Neuronal stem cell (in vitro differentiated cells): ENCODE results near the gene RAPGEF6.

Experiments used
- DNase-seq: peaks from one replicate; pipeline ENCODE4 v3.0.0-alpha.2; 2013; ENCODE audit warnings: low spot score
- H2AFZ ChIP-seq: one replicate; pipeline ENCODE4 v1.6.1; 2013; ENCODE audit warnings: mild to moderate bottlenecking, low read length, inconsistent platforms
- H2AK5ac ChIP-seq: 2 replicates; pipeline ENCODE4 v1.6.1; 2013; ENCODE audit warnings: low read depth, mild to moderate bottlenecking, inconsistent platforms, low read length, moderate library complexity, mixed read lengths
- H2BK120ac ChIP-seq: 2 replicates; pipeline ENCODE4 v1.6.1; 2013; ENCODE audit warnings: low read depth, mild to moderate bottlenecking, inconsistent platforms, low read length, moderate library complexity, mixed read lengths
- H2BK12ac ChIP-seq: one replicate; pipeline ENCODE4 v1.6.1; 2013; ENCODE audit warnings: low read length, inconsistent platforms
- H2BK15ac ChIP-seq: 2 replicates; pipeline ENCODE4 v1.6.1; 2013; ENCODE audit warnings: mild to moderate bottlenecking, low read length, inconsistent platforms, mixed read lengths
- H2BK5ac ChIP-seq: one replicate; pipeline ENCODE4 v1.6.1; 2013; ENCODE audit warnings: inconsistent platforms, mild to moderate bottlenecking, low read length, moderate library complexity
- H3K14ac ChIP-seq: one replicate; pipeline ENCODE4 v1.6.1; 2013; ENCODE audit warnings: low read length, inconsistent platforms
- H3K18ac ChIP-seq: 2 replicates; pipeline ENCODE4 v1.6.1; 2013; ENCODE audit warnings: low read length, inconsistent platforms
- H3K23ac ChIP-seq: 2 replicates; pipeline ENCODE4 v1.6.1; 2013; ENCODE audit warnings: low read depth, mild to moderate bottlenecking, mixed read lengths, low read length, inconsistent platforms; ENCODE audit not compliant: poor library complexity
- H3K27ac ChIP-seq: replicated peaks from 3 replicates; pipeline ENCODE4 v1.5.1; 2013; ENCODE audit warnings: low read length, inconsistent platforms
- H3K27me3 ChIP-seq, 3 experiments: 2 replicates each; pipeline ENCODE4 v1.6.1; 2013; ENCODE audit warnings: low read length in 3 of 3, mild to moderate bottlenecking in 2 of 3, inconsistent platforms in 1 of 3, low read depth in 1 of 3, mixed read lengths in 1 of 3, moderate library complexity in 1 of 3; ENCODE audit not compliant: control insufficient read depth in 3 of 3, insufficient read depth in 3 of 3
- H3K36me3 ChIP-seq, 2 donors: replicated peaks in 1 of 2; 2 replicates each; pipeline ENCODE4 v1.6.1; 2013; ENCODE audit warnings: low read length in 2 of 2; ENCODE audit not compliant: control insufficient read depth in 2 of 2, insufficient read depth in 2 of 2
- H3K4ac ChIP-seq: 2 replicates; pipeline ENCODE4 v1.6.1; 2013; ENCODE audit warnings: inconsistent platforms, mild to moderate bottlenecking, low read length, moderate library complexity
- H3K4me1 ChIP-seq, 2 donors: 1 replicate in 1 of 2; 2 replicates in 1 of 2; pipeline ENCODE4 v1.6.1; 2013; ENCODE audit warnings: low read length in 2 of 2, low read depth in 1 of 2; ENCODE audit not compliant: control insufficient read depth in 2 of 2, insufficient read depth in 1 of 2
- H3K4me2 ChIP-seq: one replicate; pipeline ENCODE4 v1.6.1; 2013; ENCODE audit warnings: mild to moderate bottlenecking, low read length, inconsistent platforms; ENCODE audit not compliant: insufficient read depth, poor library complexity, severe bottlenecking
- H3K4me3 ChIP-seq, 2 donors: 2 replicates each; pipeline ENCODE4 v1.5.1; 2013; ENCODE audit warnings: low read length in 2 of 2, mild to moderate bottlenecking in 2 of 2, inconsistent platforms in 1 of 2, moderate library complexity in 1 of 2
- H3K79me1 ChIP-seq: one replicate; pipeline ENCODE4 v1.6.1; 2013; ENCODE audit warnings: low read depth, mild to moderate bottlenecking, inconsistent platforms, low read length, moderate library complexity
- H3K9ac ChIP-seq: one replicate; pipeline ENCODE4 v1.6.1; 2013; ENCODE audit warnings: mild to moderate bottlenecking, low read depth, low read length, inconsistent platforms; ENCODE audit not compliant: poor library complexity
- H3K9me3 ChIP-seq, 2 donors: replicated peaks in 1 of 2; 2 replicates each; pipeline versions ENCODE3 to v1.6.1; 2013; ENCODE audit warnings: low read length in 2 of 2, mild to moderate bottlenecking in 2 of 2, inconsistent platforms in 1 of 2, low read depth in 1 of 2, mixed read lengths in 1 of 2, moderate library complexity in 1 of 2; ENCODE audit not compliant: control insufficient read depth in 2 of 2, insufficient read depth in 1 of 2
- H4K8ac ChIP-seq: one replicate; pipeline ENCODE4 v1.6.1; 2013; ENCODE audit warnings: low read depth, mild to moderate bottlenecking, inconsistent platforms, low read length, moderate library complexity
- H4K91ac ChIP-seq: one replicate; pipeline ENCODE4 v1.6.1; 2013; ENCODE audit warnings: low read length, low read depth, mild to moderate bottlenecking, inconsistent platforms; ENCODE audit not compliant: poor library complexity
- WGBS, 2 donors: extraction: QIAGEN DNeasy Blood & Tissue Kit; methylation state at CpG; one replicate each; pipeline ENCODE4 v1.1.7; 2013; ENCODE audit warnings: missing lambda C conversion rate in 2 of 2, mixed read lengths in 1 of 2; ENCODE audit not compliant: insufficient read length in 2 of 2, insufficient replicate concordance in 1 of 2; ENCODE audit errors: extremely low coverage in 2 of 2; 5-methylcytosine and 5-hydroxymethylcytosine counted together

RAPGEF6 gene

GRCh38 chr5:131661933-131662332 is 26.9 kb upstream of the RAPGEF6 start:
- Histone ChIP-seq H3K4me3 (no peak overlapping the region), H3K14ac (no peak overlapping the region), H3K23ac (no peak overlapping the region), H2BK120ac (no peak overlapping the region), H2BK5ac (no peak overlapping the region), H2AFZ (no peak overlapping the region), H3K27ac (no peak overlapping the region), H3K9me3 (peaks cover 0 to 8% of the 10 kb centered on the region in 2 donors), H3K18ac (no peak overlapping the region), H3K9ac (no peak overlapping the region), H3K27me3 (no peaks in the 10 kb centered on the region), H2BK12ac (no peak overlapping the region), H3K36me3 (peaks cover 15 to 61% of the 10 kb centered on the region in 2 donors), H3K79me1 (no peaks in the 10 kb centered on the region), H3K4me2 (no peak overlapping the region), H2BK15ac (no peak overlapping the region), H3K4me1 (no peaks in the 10 kb centered on the region), H4K8ac (no peak overlapping the region), H3K4ac (no peak overlapping the region), H4K91ac (no peak overlapping the region), H2AK5ac (no peak overlapping the region)
- WGBS, 2 donors: no CpG with 5 or more reads among the region's 1 CpG
- no peak for DNase-seq

DNA sequence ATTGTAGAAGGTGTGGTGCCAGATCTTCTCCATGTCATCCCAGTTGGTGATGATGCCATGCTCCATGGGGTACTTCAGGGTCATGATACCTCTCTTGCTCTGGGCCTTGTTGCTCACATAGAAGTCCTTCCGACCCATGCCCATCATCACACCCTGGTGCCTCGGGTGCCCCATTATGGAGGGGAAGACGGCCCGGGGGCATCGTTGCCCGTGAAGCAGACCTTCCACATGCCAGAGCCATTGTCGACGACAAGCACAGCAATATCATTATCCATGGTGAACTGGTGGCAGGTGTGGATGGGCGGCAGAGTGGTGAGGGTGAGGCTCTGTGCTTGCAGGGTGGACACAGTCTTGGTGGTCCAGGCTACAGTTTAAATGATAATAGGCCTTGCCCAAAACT is 24.8 kb upstream of the RAPGEF6 start:
- Histone ChIP-seq H2BK12ac (no peak overlapping the region), H3K23ac (no peak overlapping the region), H4K91ac (no peak overlapping the region), H3K9ac (no peak overlapping the region), H3K79me1 (no peaks in the 10 kb centered on the region), H3K9me3 (peaks cover 0 to 8% of the 10 kb centered on the region in 2 donors), H3K36me3 (peaks cover 15 to 56% of the 10 kb centered on the region in 2 donors), H4K8ac (no peak overlapping the region), H3K4me2 (no peak overlapping the region), H3K27ac (no peak overlapping the region), H2AFZ (no peak overlapping the region), H2AK5ac (no peak overlapping the region), H2BK120ac (no peak overlapping the region), H2BK5ac (no peak overlapping the region), H3K27me3 (no peaks in the 10 kb centered on the region), H3K18ac (no peak overlapping the region), H3K4me1 (no peaks in the 10 kb centered on the region), H3K14ac (no peak overlapping the region), H3K4me3 (no peak overlapping the region), H3K4ac (no peak overlapping the region), H2BK15ac (no peak overlapping the region)
- no CpG with 5 or more reads among the region's 9 CpGs for WGBS, 2 donors
- DNase-seq: no peak

DNA sequence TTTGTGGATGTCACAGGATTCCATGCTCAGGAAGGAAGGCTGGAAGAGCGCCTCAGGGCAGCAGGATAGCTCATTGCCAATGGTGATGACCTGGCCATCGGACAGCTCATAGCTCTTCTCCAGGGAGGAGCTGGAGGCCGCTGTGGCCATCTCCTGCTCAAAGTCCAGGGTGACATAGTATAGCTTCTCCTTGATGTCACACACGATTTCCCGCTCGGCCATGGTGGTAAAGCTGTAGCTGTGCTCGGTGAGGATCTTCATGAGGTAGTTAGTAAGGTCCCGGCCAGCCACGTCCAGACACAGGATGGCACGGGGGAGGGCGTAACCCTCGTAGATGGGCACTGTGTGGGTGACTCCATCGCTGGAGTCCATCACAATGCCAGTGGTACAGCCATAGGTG is 24.3 kb upstream of the RAPGEF6 start:
- Histone ChIP-seq H3K79me1 (no peaks in the 10 kb centered on the region), H3K23ac (no peak overlapping the region), H2BK12ac (no peak overlapping the region), H2BK5ac (no peak overlapping the region), H3K36me3 (peaks cover 15 to 59% of the 10 kb centered on the region in 2 donors), H3K14ac (no peak overlapping the region), H3K9me3 (peaks cover 0 to 8% of the 10 kb centered on the region in 2 donors), H2AFZ (no peak overlapping the region), H2BK15ac (no peak overlapping the region), H2BK120ac (no peak overlapping the region), H3K18ac (no peak overlapping the region), H3K4me2 (no peak overlapping the region), H3K27me3 (no peaks in the 10 kb centered on the region), H3K9ac (peak overlapping the region; percentile 1), H3K4me3 (no peak overlapping the region), H3K4ac (no peak overlapping the region), H3K27ac (no peak overlapping the region), H3K4me1 (no peaks in the 10 kb centered on the region), H4K8ac (no peak overlapping the region), H4K91ac (no peak overlapping the region), H2AK5ac (no peak overlapping the region)
- DNase-seq: no peak
- no CpG with 5 or more reads among the region's 13 CpGs for WGBS, 2 donors

DNA sequence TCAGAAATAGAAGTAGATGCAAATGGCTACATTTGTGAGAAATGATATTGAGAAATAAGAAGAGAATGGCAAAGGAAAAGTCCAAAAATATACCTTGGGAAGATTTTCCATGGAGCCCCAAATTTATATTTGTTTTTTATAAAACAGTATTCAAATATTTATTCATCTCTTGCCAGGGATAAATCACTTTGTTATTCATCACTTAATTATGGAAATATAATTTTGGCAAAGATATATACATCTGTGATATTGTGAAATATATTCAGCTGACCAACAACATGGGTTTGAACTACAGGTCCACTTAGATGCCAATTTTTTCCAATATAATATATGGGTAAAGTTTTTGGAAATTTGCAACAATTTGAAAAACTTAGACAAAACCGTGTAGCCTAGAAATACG is 19.7 kb upstream of the RAPGEF6 start:
- no peak overlapping the region for H2BK15ac ChIP-seq
- H3K4ac ChIP-seq: no peak overlapping the region
- no peak overlapping the region for H2AFZ ChIP-seq
- H3K36me3 ChIP-seq: peaks cover 11 to 54% of the 10 kb centered on the region in 2 donors
- H4K91ac ChIP-seq: no peak overlapping the region
- H2BK5ac ChIP-seq: no peak overlapping the region
- H4K8ac ChIP-seq: no peak overlapping the region
- H3K4me1 ChIP-seq: no peaks in the 10 kb centered on the region
- no peak overlapping the region for H3K4me3 ChIP-seq
- DNase-seq: no peak
- no peak overlapping the region for H3K4me2 ChIP-seq
- WGBS, 2 donors: no CpG with 5 or more reads among the region's 2 CpGs
- no peaks in the 10 kb centered on the region for H3K27me3 ChIP-seq
- H3K9ac ChIP-seq: no peak overlapping the region
- H3K18ac ChIP-seq: no peak overlapping the region
- no peak overlapping the region for H2BK120ac ChIP-seq
- H3K27ac ChIP-seq: no peak overlapping the region
- no peak overlapping the region for H3K14ac ChIP-seq
- no peaks in the 10 kb centered on the region for H3K79me1 ChIP-seq
- no peak overlapping the region for H3K23ac ChIP-seq
- no peak overlapping the region for H2BK12ac ChIP-seq
- no peak overlapping the region for H2AK5ac ChIP-seq
- peaks cover 3 to 4% of the 10 kb centered on the region in 2 donors for H3K9me3 ChIP-seq
